GM12878 (cell line): ENCODE data around the gene TTLL6. TPM values are rescaled to one million over a fixed set of nuclear protein-coding genes. Genes with fewer than 3 reads are reported as not detected.

Source experiments
- ATAC-seq: fragments of 200-7000 bp; cut with Tn5 transposase; 3 replicates; pipeline ENCODE4 v1.9.1; 2020; ENCODE audit warnings: mild to moderate bottlenecking, moderate library complexity
- BruUV-seq: library from RNA; stranded (reverse); fragments of 400-500 nt; replicated peaks from 2 replicates; lab custom pipeline; 2021; lab: Mats Ljungman, UMichigan
- CTCF ChIA-PET: fragments of 300-600 bp; sonication (Branson Sonifier 250); formaldehyde crosslinking; extraction: SDS; loops from one replicate; lab custom pipeline; 2021; ENCODE audit warnings: inconsistent platforms; lab: Yijun Ruan, JAX
- POLR2A ChIA-PET: fragments of 350-600 bp; formaldehyde crosslinking; extraction: SDS; loops from one replicate; lab custom pipeline; 2021; ENCODE audit warnings: inconsistent platforms; lab: Charles Lee
- RAD21 ChIA-PET: fragments of 300-600 bp; sonication (Branson Sonifier 250); formaldehyde crosslinking; loops from one replicate; lab custom pipeline; 2023; ENCODE audit warnings: antibody characterized with exemption; ENCODE audit not compliant: unreplicated experiment; lab: Charles Lee
- SMC1A ChIA-PET: fragments of 300-600 bp; sonication (Branson Sonifier 250); formaldehyde crosslinking; loops from one replicate; lab custom pipeline; 2023; ENCODE audit not compliant: unreplicated experiment, uncharacterized antibody; lab: Charles Lee
- DNase-seq: peaks from one replicate; pipeline ENCODE4 v3.0.0-alpha.2; 2011; ENCODE audit warnings: low read depth, low spot score
- FAIRE-seq: peaks from 3 replicates; lab custom pipeline; 2011; peaks lifted over from hg19 to GRCh38; lab: Jason Lieb, UNC
- H2AFZ ChIP-seq: 2 replicates; pipeline ENCODE4 v1.6.0; 2011; ENCODE audit warnings: low read depth, low read length, control low read depth; ENCODE audit not compliant: control insufficient read depth
- H3K27ac ChIP-seq: 2 replicates; pipeline ENCODE4 v1.5.1; 2011; ENCODE audit warnings: control low read depth; ENCODE audit not compliant: control insufficient read depth, insufficient read depth
- H3K27me3 ChIP-seq, 2 experiments: replicated peaks in 1 of 2; 2 replicates each; pipeline versions ENCODE4 v1.6.0 to v1.6.1; 2011; ENCODE audit warnings: low read length in 1 of 2; ENCODE audit not compliant: control insufficient read depth in 2 of 2, insufficient read depth in 2 of 2
- H3K36me3 ChIP-seq, 2 experiments: 2 replicates each; pipeline ENCODE4 v1.5.1; 2011; ENCODE audit warnings: low read length in 1 of 2; ENCODE audit not compliant: control insufficient read depth in 2 of 2, insufficient read depth in 2 of 2
- H3K4me1 ChIP-seq: 2 replicates; pipeline ENCODE4 v1.6.1; 2011; ENCODE audit warnings: mild to moderate bottlenecking, low read length, moderate library complexity, mixed read lengths; ENCODE audit not compliant: control insufficient read depth, insufficient read depth
- H3K4me2 ChIP-seq: 2 replicates; pipeline ENCODE4 v1.6.0; 2011; ENCODE audit warnings: control low read depth; ENCODE audit not compliant: control insufficient read depth, insufficient read depth
- H3K4me3 ChIP-seq: fragments of 200-600 bp; sonication (generic); 2 replicates; pipeline ENCODE4 v1.5.1; 2016
- H3K79me2 ChIP-seq: 2 replicates; pipeline ENCODE4 v1.6.0; 2011; ENCODE audit warnings: low read length; ENCODE audit not compliant: control insufficient read depth, insufficient read depth
- H3K9ac ChIP-seq: 2 replicates; pipeline ENCODE4 v1.8.0; 2011; ENCODE audit warnings: low read length, control low read depth, mixed read lengths; ENCODE audit not compliant: control insufficient read depth, insufficient read depth
- H3K9me3 ChIP-seq: replicated peaks from 3 replicates; pipeline ENCODE4 v1.5.1; 2011; ENCODE audit warnings: mild to moderate bottlenecking, low read length; ENCODE audit not compliant: control insufficient read depth, insufficient read depth
- H4K20me1 ChIP-seq: 2 replicates; pipeline ENCODE4 v1.6.0; 2011; ENCODE audit not compliant: control insufficient read depth, insufficient read depth
- BMI1 ChIP-seq: fragments of 450-650 bp; IDR thresholded peaks from 2 replicates; pipeline ENCODE4 v1.6.1; 2016; ENCODE audit warnings: mild to moderate bottlenecking, moderate library complexity, borderline replicate concordance
- CHD1 ChIP-seq: IDR thresholded peaks from 2 replicates; pipeline ENCODE4 v1.6.1; 2012; ENCODE audit warnings: low read depth, low read length, improper control_type of control experiment
- CTCF ChIP-seq, 3 experiments: IDR thresholded peaks in 2 of 3; conservative IDR thresholded peaks in 1 of 3; 2 replicates each; pipeline ENCODE4 v1.5.1; 2011; ENCODE audit warnings: low read depth in 3 of 3, low read length in 3 of 3, mild to moderate bottlenecking in 3 of 3, control low read depth in 2 of 3, moderate library complexity in 2 of 3, inconsistent platforms in 1 of 3, mixed read lengths in 1 of 3; ENCODE audit not compliant: control insufficient read depth in 2 of 3, insufficient read depth in 1 of 3; ENCODE audit errors: extremely low read depth in 1 of 3
- IKZF1 ChIP-seq: fragments of 450-650 bp; conservative IDR thresholded peaks from 2 replicates; pipeline ENCODE4 v1.6.1; 2017; ENCODE audit warnings: antibody characterized with exemption, mild to moderate bottlenecking
- IRF5 ChIP-seq: fragments of 450-650 bp; IDR thresholded peaks from 2 replicates; pipeline ENCODE4 v1.6.1; 2017; ENCODE audit warnings: borderline replicate concordance
- JUNB ChIP-seq: IDR thresholded peaks from 2 replicates; pipeline ENCODE4 v1.6.1; 2016; ENCODE audit warnings: antibody characterized with exemption, mild to moderate bottlenecking
- KLF5 ChIP-seq: fragments of 450-650 bp; IDR thresholded peaks from 2 replicates; pipeline ENCODE4 v1.6.1; 2014; ENCODE audit warnings: mild to moderate bottlenecking; ENCODE audit not compliant: partially characterized antibody
- MYC ChIP-seq: IDR thresholded peaks from 2 replicates; pipeline ENCODE4 v1.6.1; 2011; ENCODE audit warnings: mild to moderate bottlenecking, low read length, moderate library complexity, inconsistent platforms; ENCODE audit not compliant: insufficient read depth, insufficient replicate concordance, insufficient read length, severe bottlenecking
- NFIC ChIP-seq: IDR thresholded peaks from 2 replicates; pipeline ENCODE4 v1.6.1; 2012; ENCODE audit warnings: low read depth, mild to moderate bottlenecking, inconsistent platforms, low read length, moderate library complexity
- NR2C2 ChIP-seq: IDR thresholded peaks from 2 replicates; pipeline ENCODE4 v1.6.1; 2011; ENCODE audit warnings: borderline replicate concordance, low read depth; ENCODE audit not compliant: control insufficient read depth, insufficient read length
- RAD21 ChIP-seq: IDR thresholded peaks from 2 replicates; pipeline ENCODE4 v1.6.1; 2011; ENCODE audit warnings: mild to moderate bottlenecking, low read depth, low read length, moderate library complexity; ENCODE audit not compliant: insufficient read depth
- RELA ChIP-seq: fragments of 450-650 bp; IDR thresholded peaks from 2 replicates; pipeline ENCODE4 v1.8.0; 2014; ENCODE audit warnings: borderline replicate concordance; ENCODE audit not compliant: partially characterized antibody
- RUNX3 ChIP-seq: IDR thresholded peaks from 2 replicates; pipeline ENCODE4 v1.6.1; 2012; ENCODE audit warnings: low read length, inconsistent platforms
- SMAD1 ChIP-seq: fragments of 450-650 bp; IDR thresholded peaks from 2 replicates; pipeline ENCODE4 v1.6.1; 2018; ENCODE audit warnings: mild to moderate bottlenecking, low read depth; ENCODE audit not compliant: partially characterized antibody
- SMC3 ChIP-seq: IDR thresholded peaks from 2 replicates; pipeline ENCODE4 v1.6.1; 2011; ENCODE audit warnings: low read length, improper control_type of control experiment, borderline replicate concordance
- SUPT20H ChIP-seq: IDR thresholded peaks from 2 replicates; pipeline ENCODE4 v1.6.1; 2011; ENCODE audit warnings: low read depth, mild to moderate bottlenecking, low read length, moderate library complexity, borderline replicate concordance; ENCODE audit not compliant: control insufficient read depth
- TCF3 ChIP-seq: IDR thresholded peaks from 2 replicates; pipeline ENCODE4 v1.6.1; 2012; ENCODE audit warnings: low read depth, mild to moderate bottlenecking, low read length, borderline replicate concordance; ENCODE audit not compliant: insufficient read depth
- YY1 ChIP-seq: IDR thresholded peaks from 2 replicates; pipeline ENCODE4 v1.6.1; 2011; ENCODE audit warnings: low read depth, mild to moderate bottlenecking, low read length
- ZNF207 ChIP-seq: fragments of 450-650 bp; IDR thresholded peaks from 2 replicates; pipeline ENCODE4 v1.6.1; 2014; ENCODE audit warnings: antibody characterized with exemption, mild to moderate bottlenecking, borderline replicate concordance
- ZNF24 ChIP-seq: fragments of 450-650 bp; IDR thresholded peaks from 2 replicates; pipeline ENCODE4 v1.6.1; 2017; ENCODE audit warnings: antibody characterized with exemption, mild to moderate bottlenecking
- ZNF622 ChIP-seq: fragments of 450-650 bp; IDR thresholded peaks from 2 replicates; pipeline ENCODE4 v1.6.1; 2017; ENCODE audit warnings: mild to moderate bottlenecking, inconsistent platforms
- ZSCAN29 ChIP-seq: fragments of 450-650 bp; IDR thresholded peaks from 2 replicates; pipeline ENCODE4 v1.6.1; 2017; ENCODE audit warnings: mild to moderate bottlenecking, moderate library complexity
- WGBS: methylation state at CpG from one replicate; pipeline ENCODE4 v1.1.6; 2016; ENCODE audit warnings: low lambda C conversion rate; ENCODE audit not compliant: insufficient replicate concordance, insufficient coverage; ENCODE audit errors: missing lambda C conversion rate; 5-methylcytosine and 5-hydroxymethylcytosine counted together
- in situ Hi-C: fragments of 300-500 bp; cut with MboI; formaldehyde crosslinking; loops from 9 replicates; pipeline ENCODE4 v1.14.3; 2018; ENCODE audit warnings: mixed read lengths
- intact Hi-C: fragments of 100-400 bp; cut with micrococcal nuclease; formaldehyde crosslinking; loops from one replicate; pipeline ENCODE4 v1.14.2; 2022; ENCODE audit not compliant: unreplicated experiment
- polyA plus RNA-seq, 11 experiments: library from polyadenylated mRNA; depleted of rRNA in 4 of 11; unstranded in 6 of 11; stranded (reverse) in 5 of 11; fragments of >200 nt; fragmentation: Nextera tagmentation in 4 of 11; fragmentation: Illumina TruSeq in 1 of 11; extraction: Ambion mirVana in 4 of 11; extraction: Trizol in 1 of 11; gene quantifications; 1 replicate in 1 of 11; 2 replicates in 10 of 11; pipeline versions ENCODE4 v1.2.1 to v1.2.3, GENCODE V29; 2011 to 2016; ENCODE audit warnings: inconsistent platforms in 2 of 11, missing spikeins in 2 of 11, low read depth in 1 of 11
- total RNA-seq, 4 experiments: library from RNA; depleted of rRNA in 3 of 4; stranded (reverse); fragments of >200 nt in 3 of 4; fragmentation: Illumina TruSeq in 1 of 4; extraction: Trizol in 1 of 4; gene quantifications; 2 replicates each; pipeline versions ENCODE4 v1.2.1 to v1.2.3, GENCODE V29; 2013 to 2021

Gene TTLL6
- total and polyA plus RNA-seq, 10 of the 15 experiments (the other 5 are each of a cell fraction or from before 2014, with no cell fraction given) = 0.06 to 0.36 (median 0.13) TPM; not detected in 4

- ChIA-PET SMC1A (interaction anchor here (0.8 to 17.5 kb wide), 14 partner anchors 10 to 136 kb away, joined by 3 to 281 read pairs (median 4); no protein-coding TSS in a partner anchor), RAD21 (interaction anchor here (0.6 to 18.8 kb wide), 4 partner anchors 26 to 303 kb away, joined by 3 to 376 read pairs (median 4); no protein-coding TSS in a partner anchor), CTCF (interaction anchor here (0.7 to 15.2 kb wide), 13 partner anchors 9 to 218 kb away, joined by 3 to 490 read pairs (median 11); partner anchors contain the start of gene CALCOCO2), POLR2A (no interaction called here)
- BruUV-seq = no TSS peak
- no peaks in the 10 kb centered on the region for H3K9me3 ChIP-seq
- H3K79me2 ChIP-seq = no peaks in the 10 kb centered on the region
- H4K20me1 ChIP-seq = no peaks in the 10 kb centered on the region
- WGBS = 12% methylated on average over 7 of the region's 7 CpGs
- H3K4me3 ChIP-seq = no peak overlapping the region
- no peak overlapping the region for H3K9ac ChIP-seq
- in situ Hi-C loops = loop anchor here (5.0 kb wide), 1 partner anchor 63 kb away; no protein-coding TSS in a partner anchor
- no peak overlapping the region for H3K4me2 ChIP-seq
- H2AFZ ChIP-seq = no peak overlapping the region
- DNase-seq (no peak), FAIRE-seq (peak; percentile 88), ATAC-seq (peak; percentile 69)
- no peak overlapping the region for H3K27ac ChIP-seq
- H3K27me3 ChIP-seq = peaks cover 0 to 6% of the 10 kb centered on the region in 2 experiments; a peak in 1 of 4 replicates
- intact Hi-C loops = loop anchor here (1.0 kb wide), 2 partner anchors 65 to 136 kb away; no protein-coding TSS in a partner anchor
- peaks cover 12% of the 10 kb centered on the region for H3K4me1 ChIP-seq
- TF ChIP-seq NFIC (no peak), IRF5 (no peak), JUNB (no peak), KLF5 (no peak), RUNX3 (peak; percentile 24; the same call in 1 of the 2 replicates), ZSCAN29 (peak; percentile 71; the same call in 1 of the 2 replicates), ZNF622 (no peak), CTCF (IDR thresholded peaks at IDR 0.05 in 2 of 3, conservative IDR thresholded peaks at IDR 0.05 in 1 of 3; ENCODE audit: control insufficient read depth in 2 of 3, extremely low read depth in 1 of 3, insufficient read depth in 1 of 3, low read depth in 3 of 3, low read length in 3 of 3) (peak; percentile 69 to 84 (median 78)), SUPT20H (no peak), MYC (no peak), SMC3 (peak; percentile 95), ZNF24 (no peak), SMAD1 (no peak), RELA (no peak), CHD1 (no peak), YY1 (peak; percentile 70; the same call in 1 of the 2 replicates), NR2C2 (no peak), ZNF207 (no peak), RAD21 (peak; percentile 72), IKZF1 (0 out of 2 replicates have a peak, but pooled peaks have one; percentile 15), BMI1 (no peak), TCF3 (no peak)
- no peaks in the 10 kb centered on the region for H3K36me3 ChIP-seq
Observed at GRCh38 chr17:48814504-48814903, 2.5 kb downstream of the TTLL6 start.
